Measurements from ENCODE around the gene TVP23C. TPM values are rescaled to one million over a fixed set of nuclear protein-coding genes. Genes with fewer than 3 reads are reported as not detected.

The TVP23C gene
- total RNA-seq, 1 experiment from 2014 or later = 15.3 TPM

GRCh38 chr17:15492186-15492585 is 71.1 kb downstream of the TVP23C start:
- intact Hi-C loops (cut with micrococcal nuclease; ENCODE audit: unreplicated experiment) = no loop called here
- peaks cover 6% of the 10 kb centered on the region for H3K4me1 Mint-ChIP-seq (ENCODE audit: low read depth, unreplicated experiment)
- no peaks in the 10 kb centered on the region for H3K36me3 Mint-ChIP-seq (ENCODE audit: insufficient read depth, unreplicated experiment)
- H3K4me3 Mint-ChIP-seq (ENCODE audit: unreplicated experiment) = no peak overlapping the region
- ChIA-PET CTCF (interaction anchor here (1.4 kb wide), 1 partner anchor 11 kb away, joined by 4 read pairs; no protein-coding TSS in a partner anchor), POLR2A (no interaction called here)
- DNase-seq = no peak
- H3K27me3 Mint-ChIP-seq (ENCODE audit: insufficient read depth, unreplicated experiment) = no peaks in the 10 kb centered on the region
- Histone ChIP-seq H3K9me3 (no peaks in the 10 kb centered on the region), H3K27me3 (replicated peaks; ENCODE audit: control insufficient read depth, insufficient read depth, low read length) (no peaks in the 10 kb centered on the region), H3K4me1 (no peaks in the 10 kb centered on the region), H3K36me3 (ENCODE audit: control insufficient read depth, insufficient read depth, low read length) (no peaks in the 10 kb centered on the region), H3K4me3 (ENCODE audit: low read depth, low read length) (no peak overlapping the region)
- TF ChIP-seq CTCF (IDR thresholded peaks at IDR 0.05; ENCODE audit: insufficient read depth in 1 of 2, low read depth in 1 of 2, low read length in 1 of 2, severe bottlenecking in 1 of 2, unreplicated experiment in 1 of 2) = no peak
- BruUV-seq (replicated peaks) = no TSS peak
- no peaks in the 10 kb centered on the region for H3K9me3 Mint-ChIP-seq (ENCODE audit: unreplicated experiment)
- H3K27ac Mint-ChIP-seq (ENCODE audit: unreplicated experiment) = no peak overlapping the region

- no peak for TF ChIP-seq CTCF (IDR thresholded peaks at IDR 0.05; ENCODE audit: insufficient read depth in 1 of 2, low read depth in 1 of 2, low read length in 1 of 2, severe bottlenecking in 1 of 2, unreplicated experiment in 1 of 2)
- CTCF ChIA-PET = interaction anchor here (1.4 kb wide), 1 partner anchor 12 kb away, joined by 4 read pairs; no protein-coding TSS in a partner anchor
- Mint-ChIP-seq H3K27ac (ENCODE audit: unreplicated experiment) (no peak overlapping the region), H3K4me3 (ENCODE audit: unreplicated experiment) (no peak overlapping the region), H3K27me3 (ENCODE audit: insufficient read depth, unreplicated experiment) (no peaks in the 10 kb centered on the region), H3K9me3 (ENCODE audit: unreplicated experiment) (no peaks in the 10 kb centered on the region), H3K4me1 (ENCODE audit: low read depth, unreplicated experiment) (peaks cover 11% of the 10 kb centered on the region), H3K36me3 (ENCODE audit: insufficient read depth, unreplicated experiment) (no peaks in the 10 kb centered on the region)
- intact Hi-C loops (cut with micrococcal nuclease; ENCODE audit: unreplicated experiment) = no loop called here
- Histone ChIP-seq H3K9me3 (no peaks in the 10 kb centered on the region), H3K4me3 (ENCODE audit: low read depth, low read length) (no peak overlapping the region), H3K4me1 (no peaks in the 10 kb centered on the region), H3K36me3 (ENCODE audit: control insufficient read depth, insufficient read depth, low read length) (no peaks in the 10 kb centered on the region), H3K27me3 (replicated peaks; ENCODE audit: control insufficient read depth, insufficient read depth, low read length) (no peaks in the 10 kb centered on the region)
- POLR2A ChIA-PET = no interaction called here
- BruUV-seq (replicated peaks) = no TSS peak
- peak; percentile 1 to 57 for DNase-seq
Measured at GRCh38 chr17:15490634-15491261, 72.5 kb downstream of the TVP23C start.

- Mint-ChIP-seq H3K27ac (ENCODE audit: unreplicated experiment) (no peak overlapping the region), H3K4me3 (ENCODE audit: unreplicated experiment) (no peak overlapping the region), H3K4me1 (ENCODE audit: low read depth, unreplicated experiment) (peaks cover 20% of the 10 kb centered on the region), H3K36me3 (ENCODE audit: insufficient read depth, unreplicated experiment) (no peaks in the 10 kb centered on the region), H3K9me3 (ENCODE audit: unreplicated experiment) (no peaks in the 10 kb centered on the region), H3K27me3 (ENCODE audit: insufficient read depth, unreplicated experiment) (no peaks in the 10 kb centered on the region)
- intact Hi-C loops (cut with micrococcal nuclease; ENCODE audit: unreplicated experiment) = no loop called here
- Histone ChIP-seq H3K4me3 (ENCODE audit: low read depth, low read length) (no peak overlapping the region), H3K9me3 (no peaks in the 10 kb centered on the region), H3K36me3 (ENCODE audit: control insufficient read depth, insufficient read depth, low read length) (no peaks in the 10 kb centered on the region), H3K27me3 (replicated peaks; ENCODE audit: control insufficient read depth, insufficient read depth, low read length) (no peaks in the 10 kb centered on the region), H3K4me1 (0 out of 2 replicates have a peak, but pooled peaks cover 5% of the 10 kb centered on the region)
- TF ChIP-seq CTCF (IDR thresholded peaks at IDR 0.05; ENCODE audit: insufficient read depth in 1 of 2, low read depth in 1 of 2, low read length in 1 of 2, severe bottlenecking in 1 of 2, unreplicated experiment in 1 of 2) = no peak
- POLR2A ChIA-PET = no interaction called here
- CTCF ChIA-PET = interaction anchor here (0.7 kb wide), 1 partner anchor 24 kb away, joined by 3 read pairs; no protein-coding TSS in a partner anchor
- no TSS peak for BruUV-seq (replicated peaks)
- no peak for DNase-seq
Measured at GRCh38 chr17:15488557-15488956, 74.7 kb downstream of the TVP23C start.

All from Caco-2 (cell line).